Effector memory CD4-positive, alpha-beta T cell (primary cell): ENCODE data around the gene AMIGO2.

Experiments
- DNase-seq, 3 donors: peaks; one replicate each; pipeline ENCODE4 v3.0.0-alpha.2; 2020
- H3K27ac ChIP-seq: 2 replicates; pipeline ENCODE4 v1.7.0; 2013; ENCODE audit warnings: mild to moderate bottlenecking, low read length, moderate library complexity; ENCODE audit not compliant: insufficient read depth, poor library complexity, severe bottlenecking
- H3K27me3 ChIP-seq: replicated peaks from 2 replicates; pipeline ENCODE4 v1.7.0; 2013; ENCODE audit warnings: mild to moderate bottlenecking, low read length; ENCODE audit not compliant: insufficient read depth, control insufficient read depth, poor library complexity, severe bottlenecking
- H3K36me3 ChIP-seq: 2 replicates; pipeline ENCODE4 v1.7.0; 2013; ENCODE audit warnings: mild to moderate bottlenecking, low read length, moderate library complexity; ENCODE audit not compliant: control insufficient read depth, insufficient read depth
- H3K4me1 ChIP-seq: 2 replicates; pipeline ENCODE4 v1.7.0; 2013; ENCODE audit warnings: low read length, mild to moderate bottlenecking; ENCODE audit not compliant: control insufficient read depth, insufficient read depth, poor library complexity, severe bottlenecking
- H3K4me3 ChIP-seq: 2 replicates; pipeline ENCODE4 v1.7.0; 2013; ENCODE audit warnings: low read length, low read depth, mild to moderate bottlenecking; ENCODE audit not compliant: insufficient read depth, poor library complexity, severe bottlenecking
- H3K9me3 ChIP-seq: 2 replicates; pipeline ENCODE4 v1.7.0; 2013; ENCODE audit warnings: mild to moderate bottlenecking, low read length, moderate library complexity; ENCODE audit not compliant: control insufficient read depth

The AMIGO2 gene

GRCh38 chr12:47039079-47039478, 40.7 kb downstream of the AMIGO2 start:
- Histone ChIP-seq H3K4me1 (no peaks in the 10 kb centered on the region), H3K36me3 (no peaks in the 10 kb centered on the region), H3K27ac (no peak overlapping the region), H3K4me3 (no peak overlapping the region), H3K27me3 (no peaks in the 10 kb centered on the region), H3K9me3 (no peaks in the 10 kb centered on the region)
- no peak for DNase-seq

- no peak for DNase-seq
- Histone ChIP-seq H3K36me3 (no peaks in the 10 kb centered on the region), H3K4me1 (no peaks in the 10 kb centered on the region), H3K27ac (no peak overlapping the region), H3K4me3 (no peak overlapping the region), H3K27me3 (no peaks in the 10 kb centered on the region), H3K9me3 (no peaks in the 10 kb centered on the region)
Measured at GRCh38 chr12:47038270-47038748, 41.5 kb downstream of the AMIGO2 start.

- Histone ChIP-seq H3K27ac (no peak overlapping the region), H3K9me3 (no peaks in the 10 kb centered on the region), H3K4me1 (no peaks in the 10 kb centered on the region), H3K36me3 (no peaks in the 10 kb centered on the region), H3K4me3 (no peak overlapping the region), H3K27me3 (no peaks in the 10 kb centered on the region)
- DNase-seq: no peak
Measured at GRCh38 chr12:47035484-47035883, 44.3 kb downstream of the AMIGO2 start.

- no peak for DNase-seq
- H3K4me3 ChIP-seq: no peak overlapping the region
- no peak overlapping the region for H3K27ac ChIP-seq
- no peaks in the 10 kb centered on the region for H3K36me3 ChIP-seq
- H3K9me3 ChIP-seq: no peaks in the 10 kb centered on the region
- no peaks in the 10 kb centered on the region for H3K4me1 ChIP-seq
- no peaks in the 10 kb centered on the region for H3K27me3 ChIP-seq
Measured at GRCh38 chr12:47034661-47035060, 45.1 kb downstream of the AMIGO2 start.

GRCh38 chr12:47033789-47034555, 45.8 kb downstream of the AMIGO2 start:
- Histone ChIP-seq H3K36me3 (no peaks in the 10 kb centered on the region), H3K27ac (no peak overlapping the region), H3K4me1 (no peaks in the 10 kb centered on the region), H3K4me3 (no peak overlapping the region), H3K9me3 (no peaks in the 10 kb centered on the region), H3K27me3 (no peaks in the 10 kb centered on the region)
- no peak for DNase-seq

GRCh38 chr12:47033081-47033480, 46.7 kb downstream of the AMIGO2 start:
- DNase-seq: no peak
- Histone ChIP-seq H3K9me3 (no peaks in the 10 kb centered on the region), H3K27me3 (no peaks in the 10 kb centered on the region), H3K36me3 (no peaks in the 10 kb centered on the region), H3K4me3 (no peak overlapping the region), H3K4me1 (no peaks in the 10 kb centered on the region), H3K27ac (no peak overlapping the region)

GRCh38 chr12:47032644-47033043, 47.1 kb downstream of the AMIGO2 start:
- H3K27me3 ChIP-seq: no peaks in the 10 kb centered on the region
- no peak overlapping the region for H3K4me3 ChIP-seq
- no peaks in the 10 kb centered on the region for H3K36me3 ChIP-seq
- H3K9me3 ChIP-seq: no peaks in the 10 kb centered on the region
- H3K4me1 ChIP-seq: no peaks in the 10 kb centered on the region
- DNase-seq: no peak
- H3K27ac ChIP-seq: no peak overlapping the region

GRCh38 chr12:47029903-47030302, 49.9 kb downstream of the AMIGO2 start:
- H3K4me3 ChIP-seq: no peak overlapping the region
- no peaks in the 10 kb centered on the region for H3K36me3 ChIP-seq
- no peak for DNase-seq
- no peaks in the 10 kb centered on the region for H3K4me1 ChIP-seq
- no peak overlapping the region for H3K27ac ChIP-seq
- no peaks in the 10 kb centered on the region for H3K27me3 ChIP-seq
- H3K9me3 ChIP-seq: no peaks in the 10 kb centered on the region

GRCh38 chr12:47028981-47029708, 50.6 kb downstream of the AMIGO2 start:
- no peaks in the 10 kb centered on the region for H3K36me3 ChIP-seq
- H3K4me3 ChIP-seq: no peak overlapping the region
- H3K27me3 ChIP-seq: no peaks in the 10 kb centered on the region
- H3K4me1 ChIP-seq: no peaks in the 10 kb centered on the region
- no peak overlapping the region for H3K27ac ChIP-seq
- DNase-seq: no peak
- no peaks in the 10 kb centered on the region for H3K9me3 ChIP-seq

GRCh38 chr12:47028186-47028585, 51.6 kb downstream of the AMIGO2 start:
- no peak overlapping the region for H3K27ac ChIP-seq
- H3K27me3 ChIP-seq: no peaks in the 10 kb centered on the region
- no peak overlapping the region for H3K4me3 ChIP-seq
- H3K4me1 ChIP-seq: no peaks in the 10 kb centered on the region
- H3K36me3 ChIP-seq: no peaks in the 10 kb centered on the region
- no peak for DNase-seq
- H3K9me3 ChIP-seq: no peaks in the 10 kb centered on the region
